ENCODE results near the gene SHROOM3.
"Not testable (repeated sequence)": the region's sequence is repeated elsewhere in the genome, so short reads cannot be mapped to it uniquely, and the experiment has no call there.

Gene SHROOM3

DNA sequence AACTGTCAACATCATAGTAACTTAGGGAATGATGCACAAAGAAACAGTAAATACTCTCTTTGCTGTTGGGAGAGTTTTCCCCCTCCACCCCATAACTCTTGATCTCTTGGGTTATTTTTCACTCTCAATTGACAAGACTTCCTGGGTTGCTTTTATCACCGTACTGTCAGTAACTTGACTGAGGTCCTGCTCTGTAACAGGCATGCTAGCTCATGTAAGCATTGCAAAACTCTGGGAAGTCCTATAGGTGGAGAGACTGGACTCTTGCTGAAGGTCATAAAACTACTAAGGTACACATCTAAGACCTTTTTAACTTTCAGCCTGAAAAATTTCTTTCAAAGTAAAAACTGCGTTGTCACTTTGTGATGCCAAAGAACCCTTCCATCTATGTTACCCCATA is 10.9 kb downstream of the SHROOM3 start:
- no peak for DNase-seq (ENCODE audit: low read depth in 2 of 2)

DNA sequence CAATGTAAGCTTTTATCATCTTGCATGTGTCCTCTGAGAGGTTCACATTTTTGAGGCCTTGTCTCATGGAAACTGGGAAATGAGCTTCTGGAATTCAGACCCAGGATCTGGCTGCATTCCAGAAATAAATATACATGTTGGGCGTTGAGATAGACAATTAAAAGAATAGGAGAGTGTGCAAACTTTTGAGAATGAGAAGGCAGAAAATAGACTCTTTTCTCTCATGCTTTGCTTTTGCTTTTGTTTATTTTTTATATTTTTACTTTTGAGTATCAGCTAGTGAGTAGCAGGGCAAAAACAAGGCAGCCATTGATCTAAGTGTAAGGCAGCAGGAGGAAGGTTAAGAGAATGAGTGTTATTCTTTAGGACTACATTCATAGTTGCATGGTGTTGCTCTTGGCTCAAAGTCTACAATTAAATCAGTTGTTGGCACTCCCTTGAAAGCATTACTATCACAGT is 12.4 kb downstream of the SHROOM3 start:
- no peak for DNase-seq (ENCODE audit: low read depth in 2 of 2)

DNA sequence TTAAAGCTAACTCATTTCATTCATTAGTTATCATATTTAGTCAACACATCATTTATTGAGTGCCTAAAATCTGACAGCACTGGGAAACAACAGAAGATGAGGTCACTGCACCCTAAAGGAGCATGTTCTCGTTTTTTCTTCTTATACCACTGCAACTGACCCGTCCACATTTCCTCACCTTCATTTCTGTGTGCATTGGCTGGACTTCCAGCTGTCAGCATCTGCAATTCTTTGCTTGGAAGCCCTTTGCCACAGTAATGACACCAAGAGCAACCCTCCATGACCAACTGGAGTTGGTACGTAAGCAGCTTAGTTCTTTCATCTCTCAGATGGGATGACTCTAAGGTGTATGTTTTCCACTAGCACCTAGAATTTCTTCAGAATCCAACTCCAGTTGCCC is 13.2 kb downstream of the SHROOM3 start:
- no peak for DNase-seq (ENCODE audit: low read depth in 2 of 2)

DNA sequence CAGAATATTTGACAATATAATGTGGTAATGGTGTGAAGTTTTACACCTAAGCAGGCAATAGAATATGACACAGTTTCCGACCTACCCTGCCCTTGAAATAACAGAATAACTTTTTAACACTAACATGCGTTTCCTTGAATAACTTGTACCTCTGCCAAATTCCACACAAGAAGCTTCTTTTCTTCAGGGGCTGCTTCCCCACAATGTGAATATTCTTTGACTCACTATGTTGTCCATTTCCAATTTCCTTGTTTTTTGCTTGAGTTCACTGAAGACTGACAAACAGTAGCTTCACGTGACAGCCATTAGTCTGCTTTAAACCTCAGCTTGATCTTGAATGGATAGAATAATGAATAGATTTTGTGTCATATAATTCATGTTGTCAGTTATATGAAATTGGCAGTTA is 14.3 kb downstream of the SHROOM3 start:
- no peak for DNase-seq (ENCODE audit: low read depth in 2 of 2)

DNA sequence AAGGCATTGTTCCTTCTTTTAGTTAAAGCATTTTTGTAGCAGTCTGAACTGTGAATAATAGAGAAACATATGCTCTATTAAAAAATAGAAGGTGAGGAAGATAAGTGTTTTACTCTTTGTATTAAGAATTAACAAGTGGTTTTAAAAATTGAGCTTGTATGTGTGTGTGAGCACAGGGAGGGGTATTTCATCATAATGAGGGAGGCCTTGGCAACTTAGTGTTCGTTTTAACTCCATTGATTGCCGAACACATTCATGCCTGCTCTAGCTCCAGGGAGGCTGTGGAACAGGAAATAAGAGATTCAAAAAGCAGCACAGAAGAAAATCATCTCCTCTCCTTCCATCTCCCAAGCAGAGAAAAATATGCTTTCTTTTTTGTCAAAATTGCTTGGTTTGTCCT is 14.8 kb downstream of the SHROOM3 start:
- no peak for DNase-seq (ENCODE audit: low read depth in 2 of 2)

DNA sequence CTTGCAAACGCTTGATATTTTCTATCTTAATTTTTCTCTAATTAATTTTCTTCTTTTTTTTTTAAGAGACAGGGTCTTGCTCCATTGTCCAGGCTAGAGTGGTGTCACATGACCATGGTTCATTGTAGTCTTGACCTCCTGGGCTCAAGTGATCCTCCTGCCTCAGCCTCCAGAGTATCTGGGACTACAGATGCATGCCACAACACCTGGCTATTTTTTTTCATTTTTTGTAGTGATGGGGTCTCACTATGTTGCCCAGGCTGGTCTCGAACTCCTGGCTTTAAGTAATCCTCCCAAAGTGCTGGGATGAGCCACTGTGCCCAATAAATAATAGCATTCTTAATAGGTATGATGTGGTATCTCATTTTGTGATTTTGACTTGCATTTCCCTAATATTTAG is 18.2 kb downstream of the SHROOM3 start:
- DNase-seq (ENCODE audit: low read depth in 2 of 2) = no peak

DNA sequence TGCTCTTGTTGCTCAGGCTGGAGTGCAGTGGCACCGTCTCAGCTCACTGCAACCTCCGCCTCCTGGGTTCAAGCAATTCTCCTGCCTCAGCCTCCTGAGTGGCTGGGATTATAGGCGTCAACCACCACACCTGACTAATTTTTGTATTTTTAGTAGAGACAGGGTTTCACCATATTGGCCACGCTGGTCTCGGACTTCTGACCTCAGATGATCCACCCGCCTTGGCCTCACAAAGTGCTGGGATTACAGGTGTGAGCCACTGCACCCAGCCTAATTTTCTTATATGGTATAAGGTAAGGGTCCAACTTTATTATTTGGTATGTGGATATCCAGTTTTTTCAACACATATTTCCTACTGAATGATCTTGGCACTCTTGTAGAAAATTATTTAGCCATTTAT is 19.0 kb downstream of the SHROOM3 start:
- not testable (repeated sequence) for DNase-seq (ENCODE audit: low read depth in 2 of 2)

DNA sequence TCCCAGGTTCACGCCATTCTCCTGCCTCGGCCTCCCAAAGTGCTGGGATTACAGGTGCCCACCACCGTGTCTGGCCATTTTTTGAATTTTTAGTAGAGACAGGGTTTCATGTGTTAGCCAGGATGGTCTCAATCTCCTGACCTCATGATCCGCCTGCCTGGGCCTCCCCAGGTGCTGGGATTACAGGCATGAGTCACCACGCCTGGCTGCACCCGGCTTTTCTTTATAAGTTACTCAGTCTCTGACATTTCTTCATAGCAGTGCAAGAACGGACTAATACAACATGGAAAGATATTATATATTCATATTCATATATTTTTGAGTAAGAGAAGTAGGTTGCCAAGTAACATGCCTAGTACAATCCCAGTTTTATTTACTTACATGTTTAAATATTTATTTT is 22.9 kb downstream of the SHROOM3 start:
- no peak for DNase-seq (ENCODE audit: low read depth in 2 of 2)

DNA sequence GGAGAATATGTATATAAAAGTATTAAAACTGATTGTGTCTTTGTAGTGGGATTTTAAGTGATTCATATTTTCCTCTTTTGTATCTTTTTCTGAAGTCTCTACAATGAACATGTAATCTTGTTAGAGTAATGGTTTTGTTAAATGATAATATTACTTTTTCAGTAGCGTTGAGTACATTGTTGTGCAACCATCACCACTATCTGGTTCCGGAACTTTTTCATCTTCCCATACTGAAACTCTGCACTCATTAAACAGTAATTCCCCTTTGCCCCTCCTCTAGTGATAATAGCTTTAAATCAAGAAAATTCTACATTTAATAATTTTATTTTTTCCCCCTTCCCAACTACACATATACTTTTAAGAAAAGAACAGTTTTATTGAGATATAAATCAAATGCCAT is 23.3 kb downstream of the SHROOM3 start:
- no peak for DNase-seq (ENCODE audit: low read depth in 2 of 2)

DNA sequence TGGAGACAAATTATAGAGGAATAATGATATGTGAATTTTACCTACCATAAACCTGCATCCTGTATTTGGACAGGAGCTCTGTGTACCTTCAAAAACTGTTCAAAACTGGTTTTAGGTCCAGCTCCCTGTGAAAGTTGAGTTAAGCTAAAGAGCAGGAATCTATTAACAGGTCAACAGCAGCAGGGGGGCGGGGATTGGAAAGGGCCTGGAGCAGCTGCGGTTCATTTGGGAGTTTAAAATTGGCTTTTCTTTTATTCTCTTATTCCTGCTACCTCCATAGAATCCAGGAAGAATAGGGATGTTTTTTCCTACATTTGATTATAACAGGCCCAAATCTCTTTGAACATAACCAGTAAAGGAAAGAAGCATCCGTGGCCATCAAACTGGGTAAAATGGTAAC is 23.8 kb downstream of the SHROOM3 start:
- no peak for DNase-seq (ENCODE audit: low read depth in 2 of 2)

DNA sequence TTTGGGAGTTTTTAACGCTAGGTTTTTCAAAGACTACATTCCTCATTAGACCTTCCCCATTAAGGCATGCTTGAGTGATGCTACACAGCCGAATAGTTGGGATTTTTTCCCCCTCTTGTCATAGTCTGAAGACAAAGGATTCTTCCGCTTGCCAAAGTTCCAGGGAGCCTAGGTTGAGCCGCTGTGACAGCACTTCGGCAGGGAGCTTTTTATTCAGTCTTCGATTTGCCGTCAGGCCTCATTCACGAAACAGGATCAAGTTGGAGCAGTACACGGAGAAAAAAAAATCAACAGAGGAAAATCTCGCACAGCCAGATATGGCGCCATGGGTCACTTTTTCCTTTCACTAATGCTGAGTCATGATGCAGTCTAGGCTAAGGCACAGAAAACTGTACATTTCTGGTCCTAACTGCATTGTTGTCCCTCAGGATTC is 24.3 kb downstream of the SHROOM3 start:
- no peak for DNase-seq (ENCODE audit: low read depth in 2 of 2)

DNA sequence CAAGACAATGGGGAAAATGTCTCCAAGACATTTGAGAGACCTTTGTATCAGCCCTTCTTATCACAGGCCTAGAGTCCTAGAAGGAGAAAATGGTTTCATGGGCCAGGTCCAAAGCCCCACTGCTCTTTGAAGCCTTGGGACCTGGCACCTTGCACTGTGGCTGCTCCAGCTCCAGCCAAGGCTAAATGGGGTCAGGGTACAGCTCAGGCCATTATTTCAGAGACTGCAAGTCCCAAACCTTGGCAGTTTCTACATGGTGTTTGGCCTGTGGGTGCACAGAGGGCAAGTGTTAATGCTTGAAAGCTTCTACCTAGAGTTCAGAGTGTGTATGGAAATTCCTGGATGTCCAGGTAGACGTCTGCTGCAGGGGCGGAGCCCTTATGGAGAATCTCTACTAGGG is 28.5 kb downstream of the SHROOM3 start:
- DNase-seq (ENCODE audit: low read depth in 2 of 2) = no peak

DNA sequence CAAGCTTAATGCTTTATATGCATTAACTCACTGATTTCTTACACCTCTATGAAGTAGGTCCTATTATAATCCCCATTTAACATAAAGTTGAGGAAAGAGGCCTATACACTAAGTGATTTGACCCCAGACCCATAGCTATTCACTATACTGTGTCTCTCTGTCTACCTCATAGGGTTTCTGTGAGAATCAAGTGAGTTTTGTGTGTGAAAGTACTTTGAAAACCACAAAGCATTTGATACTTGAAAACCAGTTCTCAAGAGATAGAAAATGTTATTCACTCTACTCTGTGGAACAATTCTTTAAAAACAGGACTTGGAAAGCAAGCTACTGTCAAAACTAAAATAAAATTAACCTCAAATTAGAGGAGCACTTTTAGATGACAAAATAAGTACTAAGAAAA is 35.0 kb downstream of the SHROOM3 start:
- DNase-seq (ENCODE audit: low read depth in 2 of 2) = no peak

DNA sequence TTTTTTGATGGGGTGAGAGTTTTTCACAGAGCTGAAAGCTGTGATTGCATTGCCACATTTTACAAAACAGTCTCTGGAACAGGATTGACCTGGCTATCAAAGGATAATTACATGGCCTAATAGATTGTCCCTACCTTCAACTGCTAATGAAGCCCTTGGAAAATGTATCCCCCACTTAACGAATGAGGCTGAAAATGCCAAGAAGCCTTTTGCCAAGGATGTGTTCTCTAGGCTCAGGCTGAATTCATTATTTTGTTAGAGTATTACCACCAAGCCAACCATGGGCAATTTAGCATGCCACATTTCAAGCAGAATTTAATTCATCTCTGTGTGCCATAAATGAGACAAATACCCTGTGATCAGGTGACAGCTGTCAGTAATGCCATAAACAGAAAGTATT is 35.5 kb downstream of the SHROOM3 start:
- no peak for DNase-seq (ENCODE audit: low read depth in 2 of 2)

DNA sequence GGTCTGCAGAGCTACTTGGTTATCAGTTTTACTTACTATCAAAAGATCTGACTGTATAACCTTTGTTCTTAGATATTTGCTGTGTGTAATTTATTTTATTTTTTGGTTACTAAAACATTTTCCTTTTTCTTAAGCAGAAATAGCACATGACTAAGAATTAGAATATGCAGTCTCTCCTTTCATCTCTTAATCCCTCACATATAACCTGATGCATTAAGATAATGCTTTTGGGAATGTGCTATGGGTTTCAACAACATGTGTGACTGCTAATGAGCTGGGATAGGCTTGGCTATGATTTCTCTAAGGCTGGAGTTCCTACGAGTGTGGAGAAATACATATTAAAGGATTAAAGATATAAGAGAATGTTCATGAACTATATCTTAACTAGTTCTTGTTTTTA is 41.5 kb downstream of the SHROOM3 start:
- DNase-seq (ENCODE audit: low read depth in 2 of 2) = no peak

DNA sequence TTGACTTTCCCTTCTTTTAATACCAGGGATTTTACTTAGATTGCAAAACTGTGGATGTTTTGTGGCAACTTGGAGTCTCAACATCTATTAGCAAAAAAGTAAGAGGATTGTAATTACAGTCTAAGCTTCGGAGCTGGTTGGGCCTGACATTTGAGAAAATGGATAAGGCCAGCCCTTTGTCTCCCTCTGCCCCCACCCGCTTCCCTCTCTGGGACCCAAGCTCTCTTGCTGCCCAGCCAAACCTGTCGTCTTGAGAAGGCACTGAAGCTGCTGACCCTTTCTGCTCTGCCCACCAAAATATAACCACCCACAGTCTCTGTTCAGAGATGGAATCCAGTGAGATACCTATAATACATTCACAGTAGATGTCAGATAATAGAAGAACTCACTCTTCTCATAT is 49.6 kb downstream of the SHROOM3 start:
- no peak for DNase-seq (ENCODE audit: low read depth in 2 of 2)

DNA sequence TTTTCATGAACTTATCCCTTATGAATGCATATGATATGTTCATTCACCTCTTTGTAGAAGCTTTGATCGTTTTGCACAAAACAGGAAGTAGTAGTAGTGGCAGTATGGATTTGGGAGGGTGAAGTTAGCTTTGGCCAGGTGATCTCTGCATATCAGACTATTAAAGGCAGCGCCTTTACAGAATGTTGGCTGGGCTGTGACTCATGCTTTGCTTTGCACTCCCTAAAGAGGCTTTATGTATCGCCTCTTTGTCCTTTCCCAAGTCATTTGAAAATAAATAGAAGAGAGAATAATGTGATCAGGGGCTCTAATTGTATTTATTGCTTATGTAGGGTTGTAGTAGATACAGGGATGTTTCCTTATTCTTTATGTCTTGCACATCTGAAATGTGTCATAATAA is 50.4 kb downstream of the SHROOM3 start:
- DNase-seq (ENCODE audit: low read depth in 2 of 2) = no peak

DNA sequence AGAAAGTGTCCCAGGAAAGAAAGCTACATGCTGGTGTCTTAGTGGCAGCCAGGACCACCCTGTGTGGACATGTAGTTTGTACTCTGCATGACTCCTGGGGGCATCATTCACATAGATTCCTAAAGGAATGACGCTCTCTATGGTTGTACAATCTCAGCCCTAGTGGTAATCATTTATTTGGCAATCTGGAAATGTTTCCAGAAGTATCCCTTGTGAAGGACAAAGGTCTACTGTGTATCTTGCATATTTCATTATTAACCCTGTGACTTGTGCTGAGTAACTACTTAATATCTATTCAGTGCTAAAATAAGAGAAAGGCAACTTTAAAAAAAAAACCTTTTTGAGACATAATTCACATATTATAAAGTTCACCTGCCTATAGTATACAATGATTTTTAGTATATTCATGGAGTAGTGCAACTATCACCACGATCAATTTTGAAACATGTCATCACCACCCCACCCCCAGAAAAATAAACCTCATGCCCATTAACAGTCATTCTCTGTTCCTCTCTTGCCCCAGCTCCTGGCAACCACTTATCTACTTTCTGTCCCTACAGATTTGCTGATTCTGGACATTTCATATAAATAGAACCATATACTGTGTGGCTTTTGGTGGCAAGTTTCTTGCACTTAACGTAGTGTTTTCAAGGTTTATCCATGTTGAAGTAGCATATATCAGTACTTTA is 51.7 kb downstream of the SHROOM3 start:
- no peak for DNase-seq (ENCODE audit: low read depth in 2 of 2)

DNA sequence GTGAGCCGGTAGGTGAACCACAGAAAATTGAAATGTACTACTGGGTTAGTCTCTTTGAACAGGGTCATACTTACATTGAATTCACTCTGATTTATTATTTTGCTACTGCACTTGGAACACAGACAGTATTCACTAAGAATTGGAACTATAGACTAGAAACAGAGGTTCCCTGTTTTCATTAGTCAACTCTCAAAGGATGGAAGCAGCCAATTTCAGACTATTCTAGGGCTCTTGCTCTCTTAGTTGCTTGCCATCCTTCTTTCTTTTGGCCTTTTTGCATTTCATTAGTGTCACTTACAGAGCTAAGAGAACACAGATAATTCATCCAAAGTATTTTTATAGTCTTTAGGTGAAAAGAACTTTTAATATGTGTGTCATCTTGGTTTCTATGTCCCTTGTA is 52.6 kb downstream of the SHROOM3 start:
- DNase-seq (ENCODE audit: low read depth in 2 of 2) = no peak

DNA sequence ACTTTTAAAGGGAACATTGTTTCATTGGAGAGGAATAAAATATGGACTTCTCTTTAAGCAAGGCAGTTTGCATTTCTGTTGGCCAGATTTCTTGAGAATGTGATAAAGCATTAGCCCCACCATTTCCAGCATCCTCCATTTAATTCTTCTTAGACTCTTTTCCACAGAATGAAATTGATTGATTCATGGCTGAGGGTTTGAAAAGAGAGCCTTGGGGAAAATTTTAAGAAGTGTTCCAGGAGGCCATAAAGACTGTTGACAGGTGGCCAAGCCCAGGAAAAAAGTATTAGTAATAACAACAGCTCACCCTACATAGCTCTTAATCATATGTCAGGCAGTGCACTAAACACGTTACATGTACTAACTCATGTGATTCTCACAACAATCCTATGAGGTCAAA is 53.4 kb downstream of the SHROOM3 start:
- DNase-seq (ENCODE audit: low read depth in 2 of 2) = no peak

DNA sequence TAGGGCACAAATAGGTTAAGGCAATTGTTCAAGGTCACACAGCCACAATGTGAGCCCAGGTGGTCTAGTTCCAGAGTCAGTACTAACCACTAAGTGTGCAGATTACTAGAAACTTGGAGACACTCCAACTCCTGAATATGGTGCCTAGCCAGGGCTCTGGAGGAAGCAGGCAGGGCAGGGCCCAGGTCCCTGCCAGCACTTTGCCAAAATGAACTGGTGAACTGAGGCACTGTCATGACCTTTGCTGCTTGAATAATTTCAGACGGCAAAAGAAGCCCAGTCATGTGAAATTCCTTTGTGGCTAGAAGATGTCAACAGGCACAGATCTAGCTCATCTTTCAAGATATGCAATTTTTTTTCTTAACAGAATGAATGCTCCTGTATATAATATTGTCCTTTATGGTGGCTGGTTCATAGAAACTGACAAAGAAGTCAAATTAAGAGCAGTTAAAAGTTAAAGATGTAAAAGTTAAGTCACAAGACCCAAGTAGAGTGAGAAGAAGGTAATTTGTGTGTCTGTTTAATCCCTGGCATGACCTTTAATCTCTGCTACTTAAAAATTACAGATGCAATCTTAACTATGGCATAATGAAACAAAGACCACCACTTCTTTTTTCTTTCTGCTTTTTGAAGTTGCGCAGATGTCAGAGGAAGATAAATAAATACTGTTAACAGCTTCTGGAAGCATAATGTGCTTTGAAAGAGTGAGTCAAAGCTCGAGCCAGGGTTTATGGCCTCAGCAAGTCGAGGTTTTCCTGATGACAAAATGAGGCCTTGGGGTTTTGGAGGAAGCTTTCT is 54.1 kb downstream of the SHROOM3 start:
- no peak for DNase-seq (ENCODE audit: low read depth in 2 of 2)

DNA sequence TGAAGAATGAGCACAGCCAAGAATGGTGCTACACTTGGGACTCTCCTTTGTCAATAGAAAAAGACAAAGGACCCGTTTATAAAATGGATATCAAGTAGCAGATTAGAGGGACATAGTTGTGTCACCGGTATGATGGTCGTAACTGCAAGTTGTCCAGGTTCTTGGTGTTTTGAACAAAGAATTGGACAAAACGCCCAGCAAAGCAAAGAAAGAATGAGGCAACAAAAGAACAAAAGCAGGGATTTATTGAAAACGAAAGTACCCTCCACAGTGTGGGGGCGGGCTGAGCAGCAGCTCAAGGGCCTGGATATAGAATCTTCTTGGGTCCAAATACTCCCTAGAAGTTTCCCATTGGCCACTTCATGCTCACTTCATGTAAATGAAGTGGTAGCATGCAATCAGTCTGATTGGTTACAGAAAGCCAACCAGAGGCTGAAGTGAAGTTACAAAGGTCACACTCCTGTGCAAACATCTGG is 54.7 kb downstream of the SHROOM3 start:
- no peak for DNase-seq (ENCODE audit: low read depth in 2 of 2)

DNA sequence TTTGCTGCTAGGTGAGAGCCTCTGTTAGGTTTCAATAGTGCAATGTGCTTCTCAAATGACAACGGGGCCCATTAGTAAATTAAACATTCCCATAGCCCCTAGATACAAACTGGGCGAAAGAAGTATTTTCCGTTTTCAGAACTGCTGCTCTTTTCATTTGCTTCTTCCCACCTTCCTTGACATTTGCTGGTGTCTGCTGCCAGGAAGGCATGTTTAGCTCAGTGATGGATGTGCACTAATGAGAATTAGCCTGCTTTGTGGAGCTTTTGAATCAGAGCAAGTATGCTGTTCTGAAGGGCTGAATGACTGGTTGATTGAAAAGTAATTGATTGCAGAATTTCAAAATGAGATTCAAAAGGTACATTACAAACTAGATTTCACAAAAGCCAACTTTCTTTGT is 57.0 kb downstream of the SHROOM3 start:
- DNase-seq (ENCODE audit: low read depth in 2 of 2) = no peak

Measured in stimulated activated CD4-positive, alpha-beta T cell treated with anti-CD3 and anti-CD28 coated beads, Interleukin-12 subunit alpha, Interleukin-12 subunit beta, amount 100 ng/mL, for 24 hours (primary cell).